Liver (tissue), 3 donors: ENCODE data around the gene SRSF4.
"Not testable (repeated sequence)": the region's sequence is repeated elsewhere in the genome, so short reads cannot be mapped to it uniquely, and the experiment has no call there.

Source experiments
- ATF3 ChIP-seq: IDR thresholded peaks from 2 replicates; pipeline ENCODE4 v1.6.1; 2016; ENCODE audit warnings: antibody characterized with exemption
- FOXA2 ChIP-seq: IDR thresholded peaks from 2 replicates; pipeline ENCODE4 v1.6.1; 2016; ENCODE audit warnings: antibody characterized with exemption
- GABPA ChIP-seq, 2 donors: IDR thresholded peaks in 1 of 2; conservative IDR thresholded peaks in 1 of 2; 2 replicates each; pipeline ENCODE4 v1.6.1; 2016; ENCODE audit warnings: antibody characterized with exemption in 2 of 2, mild to moderate bottlenecking in 1 of 2, moderate library complexity in 1 of 2
- HNF4G ChIP-seq: IDR thresholded peaks from 2 replicates; pipeline ENCODE4 v1.6.1; 2016; ENCODE audit warnings: antibody characterized with exemption
- JUND ChIP-seq, 2 donors: IDR thresholded peaks; 2 replicates each; pipeline ENCODE4 v1.6.1; 2016; ENCODE audit warnings: antibody characterized with exemption in 2 of 2
- RAD21 ChIP-seq, 2 donors: IDR thresholded peaks; 2 replicates each; pipeline ENCODE4 v1.6.1; 2016; ENCODE audit warnings: antibody characterized with exemption in 2 of 2, mild to moderate bottlenecking in 2 of 2
- RXRA ChIP-seq, 2 donors: IDR thresholded peaks; 2 replicates each; pipeline ENCODE4 v1.6.1; 2017 to 2018; ENCODE audit warnings: antibody characterized with exemption in 2 of 2, mild to moderate bottlenecking in 1 of 2
- SP1 ChIP-seq: IDR thresholded peaks from 2 replicates; pipeline ENCODE4 v1.6.1; 2018; ENCODE audit warnings: antibody characterized with exemption, mild to moderate bottlenecking
- YY1 ChIP-seq: IDR thresholded peaks from 2 replicates; pipeline ENCODE4 v1.6.1; 2016; ENCODE audit warnings: antibody characterized with exemption, mild to moderate bottlenecking
- TF ChIP-seq, protein P1 (sequence below): fragments of 150-350 bp; IDR thresholded peaks from 2 replicates; pipeline ENCODE4 v1.5.1; 2017; ENCODE audit warnings: improper control_type of control experiment, low read depth, low read length; ENCODE audit not compliant: missing input control
- TF ChIP-seq, protein P2 (sequence below): IDR thresholded peaks from 2 replicates; pipeline ENCODE4 v1.6.1; 2016; ENCODE audit warnings: antibody characterized with exemption, mild to moderate bottlenecking
- TF ChIP-seq, protein P3 (sequence below): IDR thresholded peaks from 2 replicates; pipeline ENCODE4 v1.6.1; 2016; ENCODE audit warnings: antibody characterized with exemption
- donor health status: healthy.
- donor health status: healthy.

DNA sequence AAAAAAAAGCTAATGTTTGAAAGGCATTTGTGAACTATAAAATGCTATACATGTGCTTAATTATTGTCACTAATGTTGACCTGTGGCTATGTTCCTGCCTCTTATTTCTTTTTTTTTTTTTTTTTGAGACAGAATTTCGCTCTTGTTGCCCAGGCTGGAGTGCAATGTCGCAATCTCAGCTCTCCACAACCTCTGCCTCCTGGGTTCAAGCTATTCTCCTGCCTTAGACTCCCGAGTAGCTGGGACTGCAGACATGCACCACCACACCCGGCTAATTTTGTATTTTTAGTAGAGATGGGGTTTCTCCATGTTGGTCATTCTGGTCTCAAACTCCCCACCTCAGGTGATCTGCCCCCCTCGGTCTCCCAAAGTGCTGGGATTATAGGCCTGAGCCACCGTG is 73.7 kb downstream of the SRSF4 start:
- TF ChIP-seq, protein P1, sequence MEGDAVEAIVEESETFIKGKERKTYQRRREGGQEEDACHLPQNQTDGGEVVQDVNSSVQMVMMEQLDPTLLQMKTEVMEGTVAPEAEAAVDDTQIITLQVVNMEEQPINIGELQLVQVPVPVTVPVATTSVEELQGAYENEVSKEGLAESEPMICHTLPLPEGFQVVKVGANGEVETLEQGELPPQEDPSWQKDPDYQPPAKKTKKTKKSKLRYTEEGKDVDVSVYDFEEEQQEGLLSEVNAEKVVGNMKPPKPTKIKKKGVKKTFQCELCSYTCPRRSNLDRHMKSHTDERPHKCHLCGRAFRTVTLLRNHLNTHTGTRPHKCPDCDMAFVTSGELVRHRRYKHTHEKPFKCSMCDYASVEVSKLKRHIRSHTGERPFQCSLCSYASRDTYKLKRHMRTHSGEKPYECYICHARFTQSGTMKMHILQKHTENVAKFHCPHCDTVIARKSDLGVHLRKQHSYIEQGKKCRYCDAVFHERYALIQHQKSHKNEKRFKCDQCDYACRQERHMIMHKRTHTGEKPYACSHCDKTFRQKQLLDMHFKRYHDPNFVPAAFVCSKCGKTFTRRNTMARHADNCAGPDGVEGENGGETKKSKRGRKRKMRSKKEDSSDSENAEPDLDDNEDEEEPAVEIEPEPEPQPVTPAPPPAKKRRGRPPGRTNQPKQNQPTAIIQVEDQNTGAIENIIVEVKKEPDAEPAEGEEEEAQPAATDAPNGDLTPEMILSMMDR = not testable (repeated sequence)
- TF ChIP-seq SP1; YY1; GABPA (IDR thresholded peaks at IDR 0.05 in 1 of 2, conservative IDR thresholded peaks at IDR 0.05 in 1 of 2); FOXA2; JUND (IDR thresholded peaks at IDR 0.05); RXRA (IDR thresholded peaks at IDR 0.05); RAD21 (IDR thresholded peaks at IDR 0.05); ATF3; HNF4G: not testable (repeated sequence)
- TF ChIP-seq, protein P2, sequence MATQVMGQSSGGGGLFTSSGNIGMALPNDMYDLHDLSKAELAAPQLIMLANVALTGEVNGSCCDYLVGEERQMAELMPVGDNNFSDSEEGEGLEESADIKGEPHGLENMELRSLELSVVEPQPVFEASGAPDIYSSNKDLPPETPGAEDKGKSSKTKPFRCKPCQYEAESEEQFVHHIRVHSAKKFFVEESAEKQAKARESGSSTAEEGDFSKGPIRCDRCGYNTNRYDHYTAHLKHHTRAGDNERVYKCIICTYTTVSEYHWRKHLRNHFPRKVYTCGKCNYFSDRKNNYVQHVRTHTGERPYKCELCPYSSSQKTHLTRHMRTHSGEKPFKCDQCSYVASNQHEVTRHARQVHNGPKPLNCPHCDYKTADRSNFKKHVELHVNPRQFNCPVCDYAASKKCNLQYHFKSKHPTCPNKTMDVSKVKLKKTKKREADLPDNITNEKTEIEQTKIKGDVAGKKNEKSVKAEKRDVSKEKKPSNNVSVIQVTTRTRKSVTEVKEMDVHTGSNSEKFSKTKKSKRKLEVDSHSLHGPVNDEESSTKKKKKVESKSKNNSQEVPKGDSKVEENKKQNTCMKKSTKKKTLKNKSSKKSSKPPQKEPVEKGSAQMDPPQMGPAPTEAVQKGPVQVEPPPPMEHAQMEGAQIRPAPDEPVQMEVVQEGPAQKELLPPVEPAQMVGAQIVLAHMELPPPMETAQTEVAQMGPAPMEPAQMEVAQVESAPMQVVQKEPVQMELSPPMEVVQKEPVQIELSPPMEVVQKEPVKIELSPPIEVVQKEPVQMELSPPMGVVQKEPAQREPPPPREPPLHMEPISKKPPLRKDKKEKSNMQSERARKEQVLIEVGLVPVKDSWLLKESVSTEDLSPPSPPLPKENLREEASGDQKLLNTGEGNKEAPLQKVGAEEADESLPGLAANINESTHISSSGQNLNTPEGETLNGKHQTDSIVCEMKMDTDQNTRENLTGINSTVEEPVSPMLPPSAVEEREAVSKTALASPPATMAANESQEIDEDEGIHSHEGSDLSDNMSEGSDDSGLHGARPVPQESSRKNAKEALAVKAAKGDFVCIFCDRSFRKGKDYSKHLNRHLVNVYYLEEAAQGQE = not testable (repeated sequence)
- TF ChIP-seq, protein P3, sequence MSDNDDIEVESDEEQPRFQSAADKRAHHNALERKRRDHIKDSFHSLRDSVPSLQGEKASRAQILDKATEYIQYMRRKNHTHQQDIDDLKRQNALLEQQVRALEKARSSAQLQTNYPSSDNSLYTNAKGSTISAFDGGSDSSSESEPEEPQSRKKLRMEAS = not testable (repeated sequence)
